HL-60/S4 (cell line): ENCODE data around the gene SYNM.

Experiments used
- in situ Hi-C: fragments of 300-500 bp; cut with MboI; formaldehyde crosslinking; loops from 2 replicates; pipeline ENCODE4 v1.14.3; 2022; ENCODE audit warnings: low sequenced_read_pairs

SYNM gene

DNA sequence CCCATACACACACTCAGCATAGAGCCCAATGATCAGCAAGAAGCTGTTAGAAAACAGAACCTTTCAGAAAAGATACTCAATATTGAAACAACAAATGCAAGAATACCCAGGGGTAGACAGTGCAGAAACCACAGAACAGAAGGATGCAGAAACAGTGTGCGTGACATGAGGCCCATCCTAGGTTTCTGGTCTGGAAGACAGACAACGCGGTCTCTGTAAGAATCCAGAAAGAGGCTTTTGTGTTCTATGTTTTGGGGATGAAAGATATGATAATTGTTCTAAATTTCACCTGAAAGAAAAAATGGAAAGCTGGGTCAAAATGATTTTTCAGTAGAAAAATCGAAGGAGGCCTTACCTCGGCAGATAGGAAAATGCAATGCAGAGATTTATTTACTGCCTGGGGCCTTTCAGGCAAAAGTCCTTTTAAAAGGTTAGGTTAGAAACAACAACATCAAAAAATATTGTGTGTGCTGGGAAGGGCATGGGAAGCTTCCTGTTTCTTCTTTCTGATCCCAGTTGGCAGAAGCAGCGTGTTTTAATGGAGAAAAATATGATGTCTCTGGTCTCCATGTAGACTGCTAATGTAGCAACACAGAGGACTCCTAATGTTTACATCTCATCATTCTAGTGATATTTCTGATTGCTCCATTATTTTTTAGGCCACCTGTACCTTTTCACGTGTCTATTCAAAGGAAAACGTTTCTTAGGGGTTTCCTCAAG lies 17.0 kb downstream of the SYNM start:
- in situ Hi-C loops: no loop called here

DNA sequence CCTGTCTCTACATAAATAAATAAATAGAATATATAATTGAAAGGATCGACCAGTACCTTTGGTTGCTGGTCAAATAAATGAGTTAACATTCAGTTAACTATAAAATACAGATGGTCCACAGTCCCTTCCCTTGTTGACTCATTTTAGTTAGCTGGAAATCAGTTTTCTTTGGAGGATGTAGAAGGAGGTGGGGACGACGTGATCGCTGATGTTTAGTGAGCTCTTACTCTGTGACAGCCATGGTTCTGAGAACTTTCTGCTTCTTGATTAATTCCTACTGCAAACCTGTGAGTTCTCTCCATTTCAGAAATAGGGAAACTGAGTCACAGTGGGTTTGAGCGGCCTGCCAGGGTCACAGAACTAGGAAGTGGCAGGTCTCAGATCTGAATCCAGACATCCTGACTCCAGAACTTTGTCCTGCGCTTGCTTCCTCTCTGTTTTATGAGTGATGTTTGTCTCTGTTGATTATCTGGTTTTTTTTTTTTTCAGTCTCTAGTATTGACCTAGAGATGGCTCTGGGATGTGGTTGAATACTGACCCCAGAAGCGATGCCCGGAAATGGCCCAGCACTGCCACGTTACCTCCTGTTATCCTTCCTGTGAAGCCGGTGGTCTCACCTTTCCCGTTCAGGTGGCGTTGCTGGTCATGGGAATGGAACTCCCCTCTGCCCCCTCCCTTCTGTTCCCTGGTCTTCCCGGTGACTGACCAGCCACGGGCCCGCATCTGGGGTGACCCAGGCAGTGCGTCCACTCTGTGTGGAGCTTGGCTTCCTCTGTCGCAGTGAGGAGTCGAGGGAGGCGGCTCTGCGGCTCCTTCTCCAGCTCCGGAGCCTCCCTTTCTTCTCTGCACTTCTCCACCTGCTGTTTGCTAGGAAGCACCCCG lies 18.2 kb downstream of the SYNM start:
- in situ Hi-C loops: no loop called here

DNA sequence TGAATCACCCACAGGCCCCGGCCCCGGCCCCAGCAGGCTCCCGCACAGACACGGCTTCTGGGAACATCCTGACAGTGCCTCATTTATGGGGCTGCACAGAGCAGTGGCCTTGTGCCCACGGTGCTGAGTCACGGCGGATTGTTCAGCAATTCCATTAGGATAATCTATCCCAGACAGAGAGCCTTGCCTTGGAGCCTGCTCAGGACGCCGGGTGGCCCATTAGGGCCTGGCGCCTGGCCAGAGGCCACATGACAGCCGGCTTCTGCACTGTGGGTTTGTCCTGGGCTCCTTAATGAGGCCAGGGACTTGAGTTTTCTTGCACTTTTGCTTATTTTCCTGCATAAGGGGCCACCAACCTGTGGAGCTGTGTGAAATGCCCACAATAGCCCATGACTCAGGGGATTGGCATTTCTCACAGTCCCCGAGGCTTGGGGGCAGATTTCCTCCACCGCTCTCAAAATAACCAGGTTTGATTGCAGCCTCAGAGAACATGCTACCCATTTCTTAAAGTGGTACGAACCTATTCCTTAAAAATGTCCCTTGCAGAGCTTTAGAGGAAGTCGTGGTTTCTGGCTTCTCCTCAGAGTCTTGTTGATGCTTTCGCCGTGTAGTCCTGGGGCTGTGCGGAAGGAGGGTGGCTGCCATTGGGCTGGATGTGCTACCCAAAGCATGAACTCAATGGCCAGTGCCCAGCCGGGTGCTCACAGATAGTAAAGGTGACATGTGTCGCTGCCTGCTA lies 19.0 kb downstream of the SYNM start:
- in situ Hi-C loops: no loop called here

DNA sequence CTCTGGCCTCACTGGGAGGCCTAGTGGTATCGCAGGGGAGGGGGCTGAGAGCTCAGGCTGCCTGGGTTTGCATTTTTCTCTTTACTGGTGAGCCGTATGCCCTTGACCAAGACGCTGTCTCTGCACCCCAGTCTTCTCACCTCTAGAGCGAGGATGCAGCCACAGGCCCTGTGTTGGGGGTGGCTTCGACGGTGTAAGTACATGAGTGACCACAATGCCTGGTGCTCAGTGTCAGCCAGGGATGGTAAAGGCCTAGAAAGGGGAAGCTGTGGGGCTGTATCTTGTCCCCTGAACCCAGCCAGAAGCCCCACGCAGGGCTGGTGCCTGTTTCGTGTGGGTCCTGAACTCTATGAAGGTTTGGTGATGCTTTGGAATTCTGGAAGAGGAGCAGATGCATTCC lies 19.8 kb downstream of the SYNM start:
- in situ Hi-C loops: no loop called here

DNA sequence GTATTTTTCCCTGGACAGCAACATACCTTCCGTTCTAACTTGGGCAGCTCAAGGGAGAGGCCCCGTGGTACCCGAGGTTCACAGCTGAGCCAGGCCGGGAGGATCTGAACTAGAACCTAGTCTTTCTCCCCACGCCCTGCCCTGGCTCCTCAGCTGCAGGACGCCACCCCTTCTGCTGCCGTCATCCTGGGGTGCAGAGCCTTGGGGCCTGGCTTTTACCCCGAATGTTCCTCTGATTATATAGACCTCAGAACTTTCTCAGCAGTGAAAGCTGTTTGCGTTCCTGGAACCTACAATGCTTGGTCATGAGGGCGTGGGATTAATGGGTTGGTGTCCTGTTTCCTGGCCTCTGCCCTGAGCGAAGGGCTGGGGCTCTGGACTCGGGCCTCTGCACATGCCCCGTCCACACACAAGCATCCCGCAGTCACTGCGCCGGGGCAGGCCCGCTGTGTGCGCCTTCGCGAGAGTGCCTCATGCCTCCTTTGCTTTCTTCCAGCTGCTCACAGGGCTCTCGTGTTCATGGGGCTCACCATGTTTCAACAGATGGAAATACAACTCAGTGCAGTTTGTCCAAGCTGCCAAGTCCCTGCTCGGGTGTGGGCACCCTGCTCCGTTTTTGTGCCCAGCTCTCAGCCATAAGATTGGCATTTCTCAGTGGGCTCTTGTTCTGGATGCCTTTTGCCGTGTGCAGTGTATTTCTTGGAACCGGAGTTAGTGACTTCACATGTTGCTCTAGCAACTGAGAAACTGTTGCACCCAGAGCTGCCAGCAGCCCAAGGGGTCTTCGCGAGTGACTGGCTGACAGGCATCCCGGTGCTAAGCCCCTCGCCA lies 20.4 kb downstream of the SYNM start:
- in situ Hi-C loops: no loop called here

DNA sequence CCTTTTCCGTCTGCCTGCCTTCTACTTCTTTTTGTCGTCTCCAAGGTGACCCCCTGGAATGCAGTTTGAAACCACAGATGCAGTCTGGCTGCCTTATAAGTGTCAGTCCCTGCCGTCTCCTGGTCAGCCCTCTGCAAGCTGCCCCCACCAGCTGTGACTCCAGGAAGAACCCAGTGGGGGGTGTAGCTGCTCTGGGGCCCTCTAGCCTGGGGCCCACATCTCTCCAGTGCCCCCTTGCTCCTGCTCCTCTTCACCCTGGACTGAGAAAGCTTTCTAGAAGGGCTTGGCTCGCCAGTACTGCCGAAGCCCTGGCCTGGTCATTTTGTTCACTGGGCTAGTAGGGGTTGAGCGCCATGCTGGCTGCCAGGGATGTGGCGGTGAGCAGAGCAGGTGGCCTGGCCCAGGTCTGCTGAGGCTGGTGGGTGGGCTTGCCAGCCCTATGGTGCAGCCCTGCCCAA lies 21.3 kb downstream of the SYNM start:
- in situ Hi-C loops: no loop called here

DNA sequence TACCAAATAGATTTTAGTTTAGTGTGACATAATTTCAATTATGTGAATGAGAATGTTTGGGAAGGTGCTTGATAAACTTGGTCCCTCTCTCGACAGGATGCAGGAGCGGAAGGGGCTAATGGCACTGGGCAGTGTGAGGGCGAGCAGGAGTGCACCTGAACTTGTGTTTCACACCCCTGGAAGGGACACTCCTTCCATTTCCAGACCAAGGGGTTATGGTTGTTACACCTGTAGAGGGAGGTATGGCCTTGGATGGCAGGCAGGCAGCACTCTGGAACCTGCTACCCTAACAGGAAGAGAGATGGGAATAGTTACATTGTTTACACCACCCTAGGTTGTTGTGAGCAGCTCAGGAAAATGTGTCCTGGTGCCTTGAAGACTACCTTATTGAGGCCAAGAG lies 22.1 kb downstream of the SYNM start:
- in situ Hi-C loops: no loop called here

DNA sequence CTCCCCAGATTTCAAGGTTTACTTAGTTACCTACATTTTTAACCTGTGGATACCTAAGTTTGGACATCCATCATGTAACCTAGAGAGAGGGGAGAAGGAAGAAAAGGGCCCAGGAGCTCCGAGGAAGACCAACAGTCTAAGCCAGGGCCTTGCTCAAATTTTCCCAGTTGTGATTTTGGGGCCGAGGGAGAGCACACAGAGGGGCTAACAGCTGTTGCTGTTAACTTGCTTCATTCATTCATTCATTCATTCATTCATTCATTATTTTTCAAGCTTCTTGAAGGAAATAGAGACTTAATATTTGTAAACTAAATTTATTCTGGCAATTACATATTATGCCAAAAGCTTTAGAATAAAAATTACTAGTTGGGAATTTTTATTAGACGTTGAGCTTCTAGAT lies 22.9 kb downstream of the SYNM start:
- in situ Hi-C loops: no loop called here

DNA sequence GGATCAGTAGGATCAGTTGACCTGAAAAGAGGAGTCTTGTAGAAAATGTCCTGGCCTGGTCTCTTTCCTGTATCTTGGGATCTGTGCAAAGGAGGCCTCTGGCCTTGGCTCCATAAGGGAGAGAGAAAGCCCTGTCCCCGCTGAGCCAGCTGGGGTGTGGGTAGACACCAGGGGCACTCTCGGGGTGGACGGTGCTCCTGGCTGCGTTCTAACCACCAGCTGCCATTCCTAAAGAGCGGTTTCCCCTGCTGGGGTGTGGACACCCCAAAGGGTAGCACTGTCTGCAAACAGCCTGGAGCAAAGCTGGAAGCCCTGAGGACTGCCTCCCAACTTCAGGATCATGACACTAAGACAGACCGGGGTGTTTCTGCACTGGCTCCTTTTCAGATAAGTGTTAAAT lies 23.5 kb downstream of the SYNM start:
- in situ Hi-C loops: no loop called here

DNA sequence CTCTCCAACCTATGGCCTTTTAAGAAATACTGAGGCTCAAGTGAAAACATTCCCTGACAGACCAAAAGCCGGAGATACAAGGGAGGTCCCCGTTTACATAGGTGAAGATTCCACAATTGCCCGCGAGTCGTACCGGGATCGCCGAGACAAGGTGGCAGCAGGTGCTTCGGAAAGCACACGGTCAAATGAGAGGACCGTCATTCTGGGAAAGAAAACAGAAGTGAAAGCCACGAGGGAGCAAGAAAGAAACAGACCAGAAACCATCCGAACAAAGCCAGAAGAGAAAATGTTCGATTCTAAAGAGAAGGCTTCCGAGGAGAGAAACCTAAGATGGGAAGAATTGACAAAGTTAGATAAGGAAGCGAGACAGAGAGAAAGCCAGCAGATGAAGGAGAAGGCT lies 24.8 kb downstream of the SYNM start:
- in situ Hi-C loops: no loop called here

DNA sequence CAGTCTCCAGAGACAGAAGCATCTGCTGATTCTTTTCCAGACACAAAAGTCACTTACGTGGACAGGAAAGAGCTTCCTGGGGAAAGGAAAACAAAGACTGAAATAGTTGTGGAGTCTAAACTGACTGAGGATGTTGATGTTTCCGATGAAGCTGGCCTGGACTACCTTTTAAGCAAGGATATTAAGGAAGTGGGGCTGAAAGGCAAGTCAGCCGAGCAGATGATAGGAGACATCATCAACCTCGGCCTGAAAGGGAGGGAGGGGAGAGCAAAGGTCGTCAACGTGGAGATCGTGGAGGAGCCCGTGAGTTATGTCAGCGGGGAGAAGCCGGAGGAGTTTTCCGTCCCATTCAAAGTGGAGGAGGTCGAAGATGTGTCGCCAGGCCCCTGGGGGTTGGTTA lies 25.4 kb downstream of the SYNM start:
- in situ Hi-C loops: no loop called here

DNA sequence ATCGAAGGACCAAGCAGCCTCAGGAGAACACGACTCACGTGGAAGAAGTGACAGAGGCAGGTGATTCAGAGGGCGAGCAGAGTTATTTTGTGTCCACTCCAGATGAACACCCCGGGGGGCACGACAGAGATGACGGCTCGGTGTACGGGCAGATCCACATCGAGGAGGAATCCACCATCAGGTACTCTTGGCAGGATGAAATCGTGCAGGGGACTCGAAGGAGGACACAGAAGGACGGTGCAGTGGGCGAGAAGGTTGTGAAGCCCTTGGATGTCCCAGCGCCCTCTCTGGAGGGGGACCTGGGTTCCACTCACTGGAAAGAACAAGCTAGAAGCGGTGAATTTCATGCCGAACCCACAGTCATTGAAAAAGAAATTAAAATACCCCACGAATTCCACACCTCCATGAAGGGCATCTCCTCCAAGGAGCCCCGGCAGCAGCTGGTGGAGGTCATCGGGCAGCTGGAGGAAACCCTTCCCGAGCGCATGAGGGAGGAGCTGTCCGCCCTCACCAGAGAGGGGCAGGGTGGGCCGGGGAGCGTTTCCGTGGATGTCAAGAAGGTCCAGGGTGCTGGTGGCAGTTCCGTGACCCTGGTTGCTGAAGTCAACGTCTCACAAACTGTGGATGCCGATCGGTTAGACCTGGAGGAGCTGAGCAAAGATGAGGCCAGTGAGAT lies 26.0 kb downstream of the SYNM start:
- in situ Hi-C loops: no loop called here

DNA sequence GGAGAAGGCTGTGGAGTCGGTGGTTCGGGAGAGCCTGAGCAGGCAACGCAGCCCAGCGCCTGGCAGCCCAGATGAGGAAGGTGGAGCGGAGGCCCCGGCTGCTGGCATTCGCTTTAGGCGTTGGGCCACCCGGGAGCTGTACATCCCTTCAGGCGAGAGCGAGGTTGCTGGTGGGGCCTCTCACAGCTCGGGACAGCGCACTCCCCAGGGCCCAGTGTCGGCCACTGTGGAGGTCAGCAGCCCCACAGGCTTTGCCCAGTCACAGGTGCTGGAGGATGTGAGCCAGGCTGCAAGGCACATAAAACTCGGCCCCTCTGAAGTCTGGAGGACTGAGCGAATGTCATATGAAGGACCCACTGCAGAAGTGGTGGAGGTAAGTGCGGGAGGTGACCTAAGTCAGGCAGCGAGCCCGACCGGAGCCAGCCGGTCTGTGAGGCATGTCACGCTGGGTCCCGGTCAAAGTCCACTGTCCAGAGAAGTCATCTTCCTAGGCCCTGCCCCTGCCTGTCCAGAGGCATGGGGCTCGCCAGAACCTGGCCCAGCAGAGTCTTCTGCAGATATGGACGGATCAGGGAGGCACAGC lies 26.7 kb downstream of the SYNM start:
- in situ Hi-C loops: no loop called here

DNA sequence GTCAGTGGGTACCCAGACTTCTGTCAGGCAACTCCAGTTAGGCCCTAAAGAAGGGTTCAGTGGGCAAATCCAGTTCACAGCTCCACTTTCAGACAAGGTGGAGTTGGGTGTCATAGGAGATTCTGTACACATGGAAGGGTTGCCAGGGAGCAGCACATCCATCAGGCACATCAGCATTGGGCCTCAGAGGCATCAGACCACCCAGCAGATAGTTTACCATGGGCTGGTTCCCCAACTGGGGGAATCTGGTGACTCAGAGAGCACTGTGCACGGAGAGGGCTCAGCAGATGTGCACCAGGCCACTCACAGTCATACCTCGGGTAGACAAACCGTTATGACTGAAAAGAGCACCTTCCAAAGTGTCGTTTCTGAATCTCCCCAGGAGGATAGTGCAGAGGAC lies 27.2 kb downstream of the SYNM start:
- in situ Hi-C loops: no loop called here

DNA sequence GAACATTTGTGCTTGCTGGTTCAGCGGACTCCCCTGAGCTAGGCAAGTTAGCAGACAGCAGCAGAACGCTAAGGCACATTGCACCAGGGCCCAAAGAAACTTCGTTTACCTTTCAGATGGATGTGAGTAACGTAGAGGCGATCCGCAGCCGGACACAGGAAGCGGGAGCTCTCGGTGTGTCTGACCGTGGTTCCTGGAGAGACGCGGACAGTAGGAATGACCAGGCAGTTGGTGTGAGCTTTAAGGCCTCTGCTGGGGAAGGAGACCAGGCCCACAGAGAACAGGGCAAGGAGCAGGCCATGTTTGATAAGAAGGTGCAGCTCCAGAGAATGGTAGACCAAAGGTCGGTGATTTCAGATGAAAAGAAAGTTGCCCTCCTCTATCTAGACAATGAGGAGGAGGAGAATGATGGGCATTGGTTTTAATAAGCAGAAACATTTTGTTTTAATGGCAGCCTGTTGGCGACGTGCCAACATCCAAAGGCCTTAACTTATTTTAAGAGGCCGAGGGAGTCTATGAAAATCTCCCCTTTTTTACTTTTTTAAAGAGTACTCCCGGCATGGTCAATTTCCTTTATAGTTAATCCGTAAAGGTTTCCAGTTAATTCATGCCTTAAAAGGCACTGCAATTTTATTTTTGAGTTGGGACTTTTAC lies 27.9 kb downstream of the SYNM start:
- in situ Hi-C loops: no loop called here

DNA sequence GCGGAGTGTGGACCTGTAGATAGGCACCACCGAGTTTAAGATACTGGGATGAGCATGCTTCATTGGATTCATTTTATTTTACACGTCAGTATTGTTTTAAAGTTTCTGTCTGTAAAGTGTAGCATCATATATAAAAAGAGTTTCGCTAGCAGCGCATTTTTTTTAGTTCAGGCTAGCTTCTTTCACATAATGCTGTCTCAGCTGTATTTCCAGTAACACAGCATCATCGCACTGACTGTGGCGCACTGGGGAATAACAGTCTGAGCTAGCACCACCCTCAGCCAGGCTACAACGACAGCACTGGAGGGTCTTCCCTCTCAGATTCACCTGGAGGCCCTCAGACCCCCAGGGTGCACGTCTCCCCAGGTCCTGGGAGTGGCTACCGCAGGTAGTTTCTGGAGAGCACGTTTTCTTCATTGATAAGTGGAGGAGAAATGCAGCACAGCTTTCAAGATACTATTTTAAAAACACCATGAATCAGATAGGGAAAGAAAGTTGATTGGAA lies 29.5 kb downstream of the SYNM start:
- in situ Hi-C loops: no loop called here

DNA sequence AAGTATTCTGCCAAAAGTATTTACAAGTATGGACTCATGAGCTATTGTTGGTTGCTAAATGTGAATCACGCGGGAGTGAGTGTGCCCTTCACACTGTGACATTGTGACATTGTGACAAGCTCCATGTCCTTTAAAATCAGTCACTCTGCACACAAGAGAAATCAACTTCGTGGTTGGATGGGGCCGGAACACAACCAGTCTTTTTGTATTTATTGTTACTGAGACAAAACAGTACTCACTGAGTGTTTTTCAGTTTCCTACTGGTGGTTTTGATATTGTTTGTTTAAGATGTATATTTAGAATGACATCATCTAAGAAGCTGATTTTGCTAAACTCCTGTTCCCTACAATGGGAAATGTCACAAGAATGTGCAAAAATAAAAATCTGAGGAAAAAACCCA lies 30.3 kb downstream of the SYNM start:
- in situ Hi-C loops: no loop called here

DNA sequence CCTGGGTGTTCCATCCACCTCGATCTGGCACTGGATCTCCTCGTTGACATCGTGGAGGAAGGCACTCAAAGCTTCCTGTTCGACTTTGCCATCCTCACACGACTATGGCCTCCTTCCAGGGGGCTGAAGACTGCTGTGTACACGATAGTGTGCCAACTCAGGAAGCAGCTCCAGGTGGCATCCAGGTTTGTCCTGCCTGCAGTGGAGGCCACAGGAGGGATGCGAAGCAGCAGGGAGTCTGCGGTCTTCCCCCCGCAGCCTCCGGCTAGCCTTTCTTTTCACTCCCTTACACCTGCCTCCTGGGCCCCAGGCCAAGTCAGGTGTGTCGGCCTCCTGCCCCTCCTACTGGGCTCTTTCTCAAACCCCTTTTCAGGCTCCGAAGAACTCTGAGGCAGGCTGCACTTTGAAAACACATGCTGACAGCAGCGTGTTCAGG lies 32.2 kb downstream of the SYNM start:
- in situ Hi-C loops: no loop called here

DNA sequence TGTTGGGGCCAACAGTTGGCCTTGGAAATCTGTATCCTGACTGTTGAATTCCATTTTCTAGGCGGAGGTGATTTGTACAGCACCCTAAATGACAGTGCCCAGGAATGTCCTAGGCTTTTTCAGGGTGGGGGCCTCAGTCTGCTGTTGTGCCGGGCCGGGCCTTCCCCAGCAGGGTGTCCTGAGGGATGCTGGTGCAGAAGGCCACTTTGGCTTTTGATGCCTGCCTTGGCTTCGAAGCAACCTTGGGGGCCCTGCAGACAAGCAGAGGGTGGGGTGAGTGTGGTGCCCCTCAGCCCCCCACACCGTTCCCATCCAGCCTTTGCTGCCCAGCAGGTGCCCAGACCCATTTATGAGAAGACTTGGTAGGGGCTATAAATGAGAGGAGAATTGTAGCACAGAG lies 33.0 kb downstream of the SYNM start:
- in situ Hi-C loops: no loop called here
